GM12878 (cell line): ENCODE results near the gene MRPL38. TPM values are rescaled to one million over a fixed set of nuclear protein-coding genes. Genes with fewer than 3 reads are reported as not detected.

Experiments
- ATAC-seq: fragments of 200-7000 bp; cut with Tn5 transposase; 3 replicates; pipeline ENCODE4 v1.9.1; 2020; ENCODE audit warnings: mild to moderate bottlenecking, moderate library complexity
- BruUV-seq: library from RNA; stranded (reverse); fragments of 400-500 nt; replicated peaks from 2 replicates; lab custom pipeline; 2021; lab: Mats Ljungman, UMichigan
- CTCF ChIA-PET: fragments of 300-600 bp; sonication (Branson Sonifier 250); formaldehyde crosslinking; extraction: SDS; loops from one replicate; lab custom pipeline; 2021; ENCODE audit warnings: inconsistent platforms; lab: Yijun Ruan, JAX
- POLR2A ChIA-PET: fragments of 350-600 bp; formaldehyde crosslinking; extraction: SDS; loops from one replicate; lab custom pipeline; 2021; ENCODE audit warnings: inconsistent platforms; lab: Charles Lee
- RAD21 ChIA-PET: fragments of 300-600 bp; sonication (Branson Sonifier 250); formaldehyde crosslinking; loops from one replicate; lab custom pipeline; 2023; ENCODE audit warnings: antibody characterized with exemption; ENCODE audit not compliant: unreplicated experiment; lab: Charles Lee
- SMC1A ChIA-PET: fragments of 300-600 bp; sonication (Branson Sonifier 250); formaldehyde crosslinking; loops from one replicate; lab custom pipeline; 2023; ENCODE audit not compliant: unreplicated experiment, uncharacterized antibody; lab: Charles Lee
- DNase-seq: peaks from one replicate; pipeline ENCODE4 v3.0.0-alpha.2; 2011; ENCODE audit warnings: low read depth, low spot score
- FAIRE-seq: peaks from 3 replicates; lab custom pipeline; 2011; peaks lifted over from hg19 to GRCh38; lab: Jason Lieb, UNC
- H2AFZ ChIP-seq: 2 replicates; pipeline ENCODE4 v1.6.0; 2011; ENCODE audit warnings: low read depth, low read length, control low read depth; ENCODE audit not compliant: control insufficient read depth
- H3K27ac ChIP-seq: 2 replicates; pipeline ENCODE4 v1.5.1; 2011; ENCODE audit warnings: control low read depth; ENCODE audit not compliant: control insufficient read depth, insufficient read depth
- H3K27me3 ChIP-seq, 2 experiments: replicated peaks in 1 of 2; 2 replicates each; pipeline versions ENCODE4 v1.6.0 to v1.6.1; 2011; ENCODE audit warnings: low read length in 1 of 2; ENCODE audit not compliant: control insufficient read depth in 2 of 2, insufficient read depth in 2 of 2
- H3K36me3 ChIP-seq, 2 experiments: 2 replicates each; pipeline ENCODE4 v1.5.1; 2011; ENCODE audit warnings: low read length in 1 of 2; ENCODE audit not compliant: control insufficient read depth in 2 of 2, insufficient read depth in 2 of 2
- H3K4me1 ChIP-seq: 2 replicates; pipeline ENCODE4 v1.6.1; 2011; ENCODE audit warnings: mild to moderate bottlenecking, low read length, moderate library complexity, mixed read lengths; ENCODE audit not compliant: control insufficient read depth, insufficient read depth
- H3K4me2 ChIP-seq: 2 replicates; pipeline ENCODE4 v1.6.0; 2011; ENCODE audit warnings: control low read depth; ENCODE audit not compliant: control insufficient read depth, insufficient read depth
- H3K4me3 ChIP-seq: fragments of 200-600 bp; sonication (generic); 2 replicates; pipeline ENCODE4 v1.5.1; 2016
- H3K79me2 ChIP-seq: 2 replicates; pipeline ENCODE4 v1.6.0; 2011; ENCODE audit warnings: low read length; ENCODE audit not compliant: control insufficient read depth, insufficient read depth
- H3K9ac ChIP-seq: 2 replicates; pipeline ENCODE4 v1.8.0; 2011; ENCODE audit warnings: low read length, control low read depth, mixed read lengths; ENCODE audit not compliant: control insufficient read depth, insufficient read depth
- H3K9me3 ChIP-seq: replicated peaks from 3 replicates; pipeline ENCODE4 v1.5.1; 2011; ENCODE audit warnings: mild to moderate bottlenecking, low read length; ENCODE audit not compliant: control insufficient read depth, insufficient read depth
- H4K20me1 ChIP-seq: 2 replicates; pipeline ENCODE4 v1.6.0; 2011; ENCODE audit not compliant: control insufficient read depth, insufficient read depth
- CBFB ChIP-seq: IDR thresholded peaks from 2 replicates; pipeline ENCODE4 v1.6.1; 2016; ENCODE audit warnings: antibody characterized with exemption, low read depth
- CBX3 ChIP-seq: fragments of 200-600 bp; sonication (generic); IDR thresholded peaks from 2 replicates; pipeline ENCODE4 v1.6.1; 2016; ENCODE audit warnings: low read depth, borderline replicate concordance
- NFXL1 ChIP-seq: fragments of 450-650 bp; IDR thresholded peaks from 2 replicates; pipeline ENCODE4 v1.6.1; 2017; ENCODE audit warnings: antibody characterized with exemption, mild to moderate bottlenecking, borderline replicate concordance
- NR2F1 ChIP-seq: fragments of 450-650 bp; conservative IDR thresholded peaks from 2 replicates; pipeline ENCODE4 v1.6.1; 2017; ENCODE audit warnings: mild to moderate bottlenecking
- RUNX3 ChIP-seq: IDR thresholded peaks from 2 replicates; pipeline ENCODE4 v1.6.1; 2012; ENCODE audit warnings: low read length, inconsistent platforms
- TARDBP ChIP-seq: IDR thresholded peaks from 2 replicates; pipeline ENCODE4 v1.6.1; 2016; ENCODE audit warnings: borderline replicate concordance
- WGBS: methylation state at CpG from one replicate; pipeline ENCODE4 v1.1.6; 2016; ENCODE audit warnings: low lambda C conversion rate; ENCODE audit not compliant: insufficient replicate concordance, insufficient coverage; ENCODE audit errors: missing lambda C conversion rate; 5-methylcytosine and 5-hydroxymethylcytosine counted together
- in situ Hi-C: fragments of 300-500 bp; cut with MboI; formaldehyde crosslinking; loops from 9 replicates; pipeline ENCODE4 v1.14.3; 2018; ENCODE audit warnings: mixed read lengths
- intact Hi-C: fragments of 100-400 bp; cut with micrococcal nuclease; formaldehyde crosslinking; loops from one replicate; pipeline ENCODE4 v1.14.2; 2022; ENCODE audit not compliant: unreplicated experiment
- polyA plus RNA-seq, 11 experiments: library from polyadenylated mRNA; depleted of rRNA in 4 of 11; unstranded in 6 of 11; stranded (reverse) in 5 of 11; fragments of >200 nt; fragmentation: Nextera tagmentation in 4 of 11; fragmentation: Illumina TruSeq in 1 of 11; extraction: Ambion mirVana in 4 of 11; extraction: Trizol in 1 of 11; gene quantifications; 1 replicate in 1 of 11; 2 replicates in 10 of 11; pipeline versions ENCODE4 v1.2.1 to v1.2.3, GENCODE V29; 2011 to 2016; ENCODE audit warnings: inconsistent platforms in 2 of 11, missing spikeins in 2 of 11, low read depth in 1 of 11
- total RNA-seq, 4 experiments: library from RNA; depleted of rRNA in 3 of 4; stranded (reverse); fragments of >200 nt in 3 of 4; fragmentation: Illumina TruSeq in 1 of 4; extraction: Trizol in 1 of 4; gene quantifications; 2 replicates each; pipeline versions ENCODE4 v1.2.1 to v1.2.3, GENCODE V29; 2013 to 2021
- TF ChIP-seq, protein P1 (sequence below): IDR thresholded peaks from 2 replicates; pipeline ENCODE4 v1.6.1; 2012; ENCODE audit warnings: mild to moderate bottlenecking, low read depth, low read length

Gene MRPL38
- total and polyA plus RNA-seq, 10 of the 15 experiments (the other 5 are each of a cell fraction or from before 2014, with no cell fraction given) = 6.6 to 205 (median 53.1) TPM

DNA sequence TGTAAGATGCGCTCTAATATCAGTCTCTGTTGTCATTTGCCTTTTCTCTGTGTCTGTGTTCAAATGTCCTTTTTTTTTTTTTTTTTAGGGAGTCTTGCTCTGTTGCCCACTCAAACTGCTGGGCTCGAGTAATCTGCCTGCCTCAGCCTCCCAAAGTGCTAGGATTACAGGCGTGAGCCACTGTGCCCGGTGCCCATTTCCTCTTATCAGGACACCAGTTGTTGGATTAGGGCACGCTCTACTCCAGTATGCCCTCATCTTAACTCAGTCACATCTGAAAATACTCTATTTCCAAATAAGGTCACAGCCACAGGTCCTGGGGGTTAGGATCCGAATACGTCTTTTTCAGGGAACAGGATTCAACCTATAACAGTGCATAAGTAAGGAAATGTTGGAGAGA lies 24.4 kb downstream of the MRPL38 start:
- ChIA-PET SMC1A (no interaction called here), RAD21 (no interaction called here), POLR2A (interaction anchor here (0.6 to 0.7 kb wide), 2 partner anchors 28 to 303 kb away, joined by 3 read pairs; no protein-coding TSS in a partner anchor), CTCF (interaction anchor here (0.6 to 7.9 kb wide), 6 partner anchors 10 to 136 kb away, joined by 3 to 81 read pairs (median 3); partner anchors contain the start of gene TRIM65)
- no peaks in the 10 kb centered on the region for H3K79me2 ChIP-seq
- H3K27me3 ChIP-seq = peaks cover 2% of the 10 kb centered on the region in 2 experiments
- no peaks in the 10 kb centered on the region for H3K9me3 ChIP-seq
- no peak overlapping the region for H3K27ac ChIP-seq
- H3K36me3 ChIP-seq = no peaks in the 10 kb centered on the region
- H3K4me2 ChIP-seq = no peak overlapping the region
- TF ChIP-seq NFXL1 (no peak), CBX3 (no peak), TARDBP (no peak), RUNX3 (no peak), NR2F1 (no peak), CBFB (no peak)
- TF ChIP-seq, protein P1, sequence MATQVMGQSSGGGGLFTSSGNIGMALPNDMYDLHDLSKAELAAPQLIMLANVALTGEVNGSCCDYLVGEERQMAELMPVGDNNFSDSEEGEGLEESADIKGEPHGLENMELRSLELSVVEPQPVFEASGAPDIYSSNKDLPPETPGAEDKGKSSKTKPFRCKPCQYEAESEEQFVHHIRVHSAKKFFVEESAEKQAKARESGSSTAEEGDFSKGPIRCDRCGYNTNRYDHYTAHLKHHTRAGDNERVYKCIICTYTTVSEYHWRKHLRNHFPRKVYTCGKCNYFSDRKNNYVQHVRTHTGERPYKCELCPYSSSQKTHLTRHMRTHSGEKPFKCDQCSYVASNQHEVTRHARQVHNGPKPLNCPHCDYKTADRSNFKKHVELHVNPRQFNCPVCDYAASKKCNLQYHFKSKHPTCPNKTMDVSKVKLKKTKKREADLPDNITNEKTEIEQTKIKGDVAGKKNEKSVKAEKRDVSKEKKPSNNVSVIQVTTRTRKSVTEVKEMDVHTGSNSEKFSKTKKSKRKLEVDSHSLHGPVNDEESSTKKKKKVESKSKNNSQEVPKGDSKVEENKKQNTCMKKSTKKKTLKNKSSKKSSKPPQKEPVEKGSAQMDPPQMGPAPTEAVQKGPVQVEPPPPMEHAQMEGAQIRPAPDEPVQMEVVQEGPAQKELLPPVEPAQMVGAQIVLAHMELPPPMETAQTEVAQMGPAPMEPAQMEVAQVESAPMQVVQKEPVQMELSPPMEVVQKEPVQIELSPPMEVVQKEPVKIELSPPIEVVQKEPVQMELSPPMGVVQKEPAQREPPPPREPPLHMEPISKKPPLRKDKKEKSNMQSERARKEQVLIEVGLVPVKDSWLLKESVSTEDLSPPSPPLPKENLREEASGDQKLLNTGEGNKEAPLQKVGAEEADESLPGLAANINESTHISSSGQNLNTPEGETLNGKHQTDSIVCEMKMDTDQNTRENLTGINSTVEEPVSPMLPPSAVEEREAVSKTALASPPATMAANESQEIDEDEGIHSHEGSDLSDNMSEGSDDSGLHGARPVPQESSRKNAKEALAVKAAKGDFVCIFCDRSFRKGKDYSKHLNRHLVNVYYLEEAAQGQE = no peak
- BruUV-seq = no TSS peak
- ATAC-seq (no peak), DNase-seq (no peak), FAIRE-seq (no peak)
- in situ Hi-C loops = no loop called here
- no peak overlapping the region for H3K4me3 ChIP-seq
- H3K4me1 ChIP-seq = peaks cover 25% of the 10 kb centered on the region
- no peak overlapping the region for H2AFZ ChIP-seq
- intact Hi-C loops = no loop called here
- 55% methylated on average over 7 of the region's 7 CpGs for WGBS
- H3K9ac ChIP-seq = no peak overlapping the region
- no peaks in the 10 kb centered on the region for H4K20me1 ChIP-seq
